Measurements from ENCODE around the gene RASA3. TPM values are rescaled to one million over a fixed set of nuclear protein-coding genes. Genes with fewer than 3 reads are reported as not detected.

Gene RASA3
- total RNA-seq, 2 experiments from 2014 or later = 3.6 to 17.9 TPM

DNA sequence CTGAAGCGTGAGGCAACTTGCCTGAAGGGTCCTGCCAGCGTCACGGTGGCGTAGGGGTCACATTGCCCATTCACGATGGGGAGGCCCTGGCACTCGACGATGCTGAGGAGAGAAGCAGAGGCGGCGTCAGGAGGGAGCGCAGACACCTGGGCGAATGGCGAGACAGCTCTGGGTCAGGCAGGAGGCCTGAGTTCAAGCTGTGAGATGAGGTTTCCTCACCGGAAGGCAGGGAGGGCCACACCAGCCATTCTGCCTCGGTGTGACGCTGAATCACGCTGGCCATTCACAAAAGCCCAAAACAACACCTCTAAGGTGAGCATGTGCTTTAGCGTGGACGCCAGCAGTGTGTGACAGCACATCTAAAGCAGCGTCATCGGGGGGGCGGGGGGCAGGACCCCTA is 104.6 kb downstream of the RASA3 start:
- TF ChIP-seq, protein P1, sequence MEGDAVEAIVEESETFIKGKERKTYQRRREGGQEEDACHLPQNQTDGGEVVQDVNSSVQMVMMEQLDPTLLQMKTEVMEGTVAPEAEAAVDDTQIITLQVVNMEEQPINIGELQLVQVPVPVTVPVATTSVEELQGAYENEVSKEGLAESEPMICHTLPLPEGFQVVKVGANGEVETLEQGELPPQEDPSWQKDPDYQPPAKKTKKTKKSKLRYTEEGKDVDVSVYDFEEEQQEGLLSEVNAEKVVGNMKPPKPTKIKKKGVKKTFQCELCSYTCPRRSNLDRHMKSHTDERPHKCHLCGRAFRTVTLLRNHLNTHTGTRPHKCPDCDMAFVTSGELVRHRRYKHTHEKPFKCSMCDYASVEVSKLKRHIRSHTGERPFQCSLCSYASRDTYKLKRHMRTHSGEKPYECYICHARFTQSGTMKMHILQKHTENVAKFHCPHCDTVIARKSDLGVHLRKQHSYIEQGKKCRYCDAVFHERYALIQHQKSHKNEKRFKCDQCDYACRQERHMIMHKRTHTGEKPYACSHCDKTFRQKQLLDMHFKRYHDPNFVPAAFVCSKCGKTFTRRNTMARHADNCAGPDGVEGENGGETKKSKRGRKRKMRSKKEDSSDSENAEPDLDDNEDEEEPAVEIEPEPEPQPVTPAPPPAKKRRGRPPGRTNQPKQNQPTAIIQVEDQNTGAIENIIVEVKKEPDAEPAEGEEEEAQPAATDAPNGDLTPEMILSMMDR (conservative IDR thresholded peaks at IDR 0.05; ENCODE audit: low read length) = no peak
- no peak for TF ChIP-seq EZH2phosphoT487 (IDR thresholded peaks at IDR 0.05; ENCODE audit: borderline replicate concordance, low read depth, low read length)
- ChIA-PET POLR2A (interaction anchor here (1.3 kb wide), 1 partner anchor 67 kb away, joined by 3 read pairs; no protein-coding TSS in a partner anchor), CTCF (ENCODE audit: unreplicated experiment) (no interaction called here)
- H3K4me3 ChIP-seq (ENCODE audit: low read depth, low read length, poor library complexity, severe bottlenecking) = peak overlapping the region; percentile 64
- peak; percentile 35 for DNase-seq (ENCODE audit: low spot score)
- BruUV-seq (replicated peaks) = no TSS peak
- intact Hi-C loops (cut with micrococcal nuclease; ENCODE audit: unreplicated experiment) = loop anchor here (2.0 to 5.0 kb wide), 2 partner anchors 101 to 199 kb away; no protein-coding TSS in a partner anchor
- no peaks in the 10 kb centered on the region for H4K20me1 ChIP-seq (ENCODE audit: insufficient read depth, low read length)
- peak overlapping the region; percentile 60; the same call in 1 of the 2 replicates for H2AFZ ChIP-seq (ENCODE audit: low read length)
- no peaks in the 10 kb centered on the region for H3K79me2 ChIP-seq (ENCODE audit: insufficient read depth, low read depth, low read length)
- no peaks in the 10 kb centered on the region for H3K9me3 ChIP-seq (ENCODE audit: low read length)
- peaks cover 52% of the 10 kb centered on the region for H3K4me1 ChIP-seq (ENCODE audit: insufficient read depth, low read length, poor library complexity, severe bottlenecking)
- peak overlapping the region; percentile 89 for H3K27ac ChIP-seq (ENCODE audit: low read depth, low read length, poor library complexity, severe bottlenecking)
- H3K36me3 ChIP-seq (ENCODE audit: insufficient read depth, low read length) = no peaks in the 10 kb centered on the region
- peak overlapping the region; percentile 96 for H3K4me2 ChIP-seq (ENCODE audit: low read length)
- no peaks in the 10 kb centered on the region for H3K9me2 ChIP-seq (ENCODE audit: insufficient read depth, low read length)

DNA sequence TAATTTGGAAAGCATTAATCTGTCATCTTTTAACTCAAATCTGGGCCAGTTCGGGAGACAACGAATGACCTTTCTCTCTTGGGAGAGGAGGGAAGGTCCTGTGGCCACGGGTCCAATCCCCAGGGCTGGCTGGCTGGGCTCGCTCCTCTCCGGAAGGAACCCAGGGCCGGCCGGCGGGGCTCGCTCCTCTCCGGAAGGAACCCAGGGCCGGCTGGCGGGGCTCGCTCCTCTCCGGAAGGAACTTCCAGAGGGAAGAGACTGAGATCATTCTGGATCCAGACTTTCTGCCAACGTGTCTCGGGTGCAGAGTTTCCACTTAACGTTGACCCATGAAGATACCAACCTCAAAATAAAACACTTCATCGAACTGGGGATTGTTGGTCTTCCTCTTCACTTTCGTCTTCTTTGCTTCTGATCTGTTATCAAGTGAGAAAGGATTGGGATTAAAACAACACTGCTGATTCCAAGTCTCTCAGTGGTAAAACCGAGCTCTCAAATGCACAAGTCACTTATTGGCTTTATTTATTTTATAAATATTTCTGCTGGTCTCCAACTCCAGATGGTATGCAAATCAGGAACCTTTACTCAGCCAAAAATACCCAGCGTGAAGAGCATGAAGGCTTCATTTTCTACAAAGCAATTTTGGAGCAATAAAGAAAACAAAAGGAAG is 105.2 kb downstream of the RASA3 start:
- Histone ChIP-seq H3K27ac (ENCODE audit: low read depth, low read length, poor library complexity, severe bottlenecking) (peak overlapping the region; percentile 89), H4K20me1 (ENCODE audit: insufficient read depth, low read length) (no peaks in the 10 kb centered on the region), H2AFZ (ENCODE audit: low read length) (peak overlapping the region; percentile 60), H3K79me2 (ENCODE audit: insufficient read depth, low read depth, low read length) (no peaks in the 10 kb centered on the region), H3K4me2 (ENCODE audit: low read length) (peak overlapping the region; percentile 96), H3K4me3 (ENCODE audit: low read depth, low read length, poor library complexity, severe bottlenecking) (peak overlapping the region; percentile 64), H3K9me2 (ENCODE audit: insufficient read depth, low read length) (no peaks in the 10 kb centered on the region), H3K36me3 (ENCODE audit: insufficient read depth, low read length) (no peaks in the 10 kb centered on the region), H3K4me1 (ENCODE audit: insufficient read depth, low read length, poor library complexity, severe bottlenecking) (peaks cover 55% of the 10 kb centered on the region), H3K9me3 (ENCODE audit: low read length) (no peaks in the 10 kb centered on the region)
- CTCF ChIA-PET (ENCODE audit: unreplicated experiment) = interaction anchor here (0.7 kb wide), 1 partner anchor 15 kb away, joined by 3 read pairs; no protein-coding TSS in a partner anchor
- peak; percentile 27 for DNase-seq (ENCODE audit: low spot score)
- intact Hi-C loops (cut with micrococcal nuclease; ENCODE audit: unreplicated experiment) = loop anchor here (2.0 to 5.0 kb wide), 2 partner anchors 102 to 200 kb away; no protein-coding TSS in a partner anchor
- BruUV-seq (replicated peaks) = TSS peak; percentile 74
- TF ChIP-seq, protein P1 (conservative IDR thresholded peaks at IDR 0.05; ENCODE audit: low read length) = no peak
- TF ChIP-seq EZH2phosphoT487 (IDR thresholded peaks at IDR 0.05; ENCODE audit: borderline replicate concordance, low read depth, low read length) = no peak
- POLR2A ChIA-PET = interaction anchor here (1.3 kb wide), 1 partner anchor 66 kb away, joined by 3 read pairs; no protein-coding TSS in a partner anchor

DNA sequence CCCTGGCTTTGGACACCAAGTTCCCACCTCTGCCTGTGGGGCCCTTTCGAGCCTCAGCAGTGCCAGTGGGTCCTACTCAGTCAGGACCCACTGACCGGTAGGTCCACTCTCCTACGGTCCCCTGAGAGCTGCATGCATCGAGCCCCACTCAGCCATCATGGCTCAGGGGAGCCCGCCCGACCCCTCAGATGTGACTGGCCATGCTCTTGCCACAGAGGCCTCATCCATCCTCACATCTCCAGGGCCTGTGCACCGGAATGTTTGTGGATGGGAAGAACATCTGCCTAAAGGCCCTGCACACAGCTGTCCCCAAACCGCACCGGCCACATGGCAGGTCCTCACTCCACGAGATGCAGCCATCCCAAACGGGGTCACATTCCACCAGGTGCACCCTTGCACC is 105.9 kb downstream of the RASA3 start:
- Histone ChIP-seq H2AFZ (ENCODE audit: low read length) (peak overlapping the region; percentile 60; the same call in 1 of the 2 replicates), H3K4me1 (ENCODE audit: insufficient read depth, low read length, poor library complexity, severe bottlenecking) (peaks cover 62% of the 10 kb centered on the region), H3K27ac (ENCODE audit: low read depth, low read length, poor library complexity, severe bottlenecking) (peak overlapping the region; percentile 89), H3K9me3 (ENCODE audit: low read length) (no peaks in the 10 kb centered on the region), H3K4me3 (ENCODE audit: low read depth, low read length, poor library complexity, severe bottlenecking) (peak overlapping the region; percentile 64), H3K4me2 (ENCODE audit: low read length) (peak overlapping the region; percentile 96), H3K36me3 (ENCODE audit: insufficient read depth, low read length) (no peaks in the 10 kb centered on the region), H3K79me2 (ENCODE audit: insufficient read depth, low read depth, low read length) (no peaks in the 10 kb centered on the region), H3K9me2 (ENCODE audit: insufficient read depth, low read length) (no peaks in the 10 kb centered on the region), H4K20me1 (ENCODE audit: insufficient read depth, low read length) (no peaks in the 10 kb centered on the region)
- ChIA-PET CTCF (ENCODE audit: unreplicated experiment) (interaction anchor here (0.7 kb wide), 1 partner anchor 16 kb away, joined by 3 read pairs; no protein-coding TSS in a partner anchor), POLR2A (interaction anchor here (1.3 kb wide), 1 partner anchor 66 kb away, joined by 3 read pairs; no protein-coding TSS in a partner anchor)
- intact Hi-C loops (cut with micrococcal nuclease; ENCODE audit: unreplicated experiment) = loop anchor here (1.0 to 5.0 kb wide), 3 partner anchors 17 to 201 kb away; no protein-coding TSS in a partner anchor
- TF ChIP-seq, protein P1 (conservative IDR thresholded peaks at IDR 0.05; ENCODE audit: low read length) = no peak
- no peak for TF ChIP-seq EZH2phosphoT487 (IDR thresholded peaks at IDR 0.05; ENCODE audit: borderline replicate concordance, low read depth, low read length)
- DNase-seq (ENCODE audit: low spot score) = no peak
- no TSS peak for BruUV-seq (replicated peaks)
